HCT116 (cell line): ENCODE measurements around the gene CLCN1. TPM values are rescaled to one million over a fixed set of nuclear protein-coding genes. Genes with fewer than 3 reads are reported as not detected.

ENCODE experiments used
- ATAC-seq: fragments of 200-7000 bp; cut with Tn5 transposase; 2 replicates; pipeline ENCODE4 v1.9.1; 2020; ENCODE audit warnings: mild to moderate bottlenecking, moderate library complexity
- BruUV-seq: library from RNA; stranded (reverse); fragments of 400-500 nt; replicated peaks from 2 replicates; lab custom pipeline; 2021; lab: Mats Ljungman, UMichigan
- CTCF ChIA-PET: fragments of 300-600 bp; sonication (Branson Sonifier 250); formaldehyde crosslinking; loops from one replicate; lab custom pipeline; 2021; ENCODE audit warnings: antibody characterized with exemption; lab: Charles Lee
- POLR2A ChIA-PET: fragments of 300-600, 350-600 bp; sonication (Branson Sonifier 250); formaldehyde crosslinking; loops from one replicate; lab custom pipeline; 2021; ENCODE audit warnings: antibody characterized with exemption; lab: Charles Lee
- RAD21 ChIA-PET, 2 experiments: fragments of 300-600 bp; sonication (Branson Sonifier 250); formaldehyde crosslinking; loops; one replicate each; lab custom pipeline; 2023; ENCODE audit warnings: low total read pairs in 2 of 2; ENCODE audit not compliant: uncharacterized antibody in 2 of 2, unreplicated experiment in 2 of 2, low non-redundant PET in 1 of 2; lab: Charles Lee
- DNase-seq: peaks from one replicate; pipeline ENCODE4 v3.0.0-alpha.2; 2010; ENCODE audit warnings: low read depth, low spot score
- H2AFZ ChIP-seq: fragments of 200-600 bp; shearing (Covaris generic), sonication (generic); 2 replicates; pipeline ENCODE4 v1.6.1; 2017; ENCODE audit warnings: low read depth, mixed run types, mixed read lengths, antibody characterized with exemption, low read length; ENCODE audit not compliant: poor library complexity, severe bottlenecking
- H3K27ac ChIP-seq: 2 replicates; pipeline ENCODE4 v1.5.1; 2012; ENCODE audit warnings: low read depth, low read length
- H3K27me3 ChIP-seq: fragments of 200-600 bp; sonication (generic); 2 replicates; pipeline ENCODE4 v1.6.1; 2016; ENCODE audit warnings: mixed run types, low read length, mixed read lengths; ENCODE audit not compliant: insufficient read depth
- H3K36me3 ChIP-seq, 2 experiments: fragments of 200-500 bp in 1 of 2; fragments of 200-600 bp in 1 of 2; sonication (Bioruptor generic) in 1 of 2; sonication (generic) in 1 of 2; 2 replicates each; pipeline versions ENCODE4 v1.5.1 to v1.6.1; 2014 to 2016; ENCODE audit warnings: low read length in 2 of 2, inconsistent platforms in 1 of 2, mixed read lengths in 1 of 2, mixed run types in 1 of 2; ENCODE audit not compliant: insufficient read depth in 2 of 2, control insufficient read depth in 1 of 2
- H3K4me1 ChIP-seq, 2 experiments: fragments of 200-600 bp in 1 of 2; sonication (generic) in 1 of 2; 2 replicates each; pipeline versions ENCODE4 v1.5.1 to v1.6.1; 2012 to 2017; ENCODE audit warnings: low read length in 2 of 2, inconsistent platforms in 1 of 2, mild to moderate bottlenecking in 1 of 2, mixed read lengths in 1 of 2, mixed run types in 1 of 2, moderate library complexity in 1 of 2; ENCODE audit not compliant: insufficient read depth in 2 of 2, control insufficient read depth in 1 of 2
- H3K4me2 ChIP-seq: fragments of 200-600 bp; sonication (generic); 2 replicates; pipeline ENCODE4 v1.6.1; 2017; ENCODE audit warnings: mixed run types, low read length, mixed read lengths
- H3K4me3 ChIP-seq, 2 experiments: fragments of 200-600 bp in 1 of 2; sonication (generic) in 1 of 2; replicated peaks in 1 of 2; 2 replicates each; pipeline ENCODE4 v1.5.1; 2011 to 2016; ENCODE audit warnings: low read length in 2 of 2, control low read depth in 1 of 2, low read depth in 1 of 2, mild to moderate bottlenecking in 1 of 2, mixed read lengths in 1 of 2, mixed run types in 1 of 2
- H3K79me2 ChIP-seq: fragments of 200-600 bp; sonication (generic); 2 replicates; pipeline ENCODE4 v1.6.1; 2017; ENCODE audit warnings: mild to moderate bottlenecking, mixed run types, low read length, moderate library complexity, mixed read lengths; ENCODE audit not compliant: insufficient read depth
- H3K9ac ChIP-seq: fragments of 200-600 bp; sonication (generic); 2 replicates; pipeline ENCODE4 v1.6.1; 2016; ENCODE audit warnings: low read length, mixed read lengths
- H3K9me2 ChIP-seq: fragments of 200-600 bp; sonication (generic), shearing (Covaris generic); 2 replicates; pipeline ENCODE4 v1.6.1; 2017; ENCODE audit warnings: mixed run types, mild to moderate bottlenecking, moderate library complexity; ENCODE audit not compliant: insufficient read depth
- H3K9me3 ChIP-seq, 2 experiments: fragments of 200-500 bp in 1 of 2; fragments of 200-600 bp in 1 of 2; sonication (Bioruptor generic) in 1 of 2; sonication (generic) in 1 of 2; 2 replicates each; pipeline ENCODE4 v1.6.1; 2014 to 2017; ENCODE audit warnings: low read length in 2 of 2, mixed read lengths in 2 of 2, inconsistent platforms in 1 of 2, low read depth in 1 of 2, mild to moderate bottlenecking in 1 of 2, mixed run types in 1 of 2, moderate library complexity in 1 of 2; ENCODE audit not compliant: control insufficient read depth in 1 of 2, insufficient read depth in 1 of 2
- H4K20me1 ChIP-seq: fragments of 200-600 bp; sonication (generic), shearing (Covaris generic); 2 replicates; pipeline ENCODE4 v1.6.1; 2017; ENCODE audit warnings: mixed run types, mild to moderate bottlenecking, moderate library complexity; ENCODE audit not compliant: insufficient read depth
- CBX3 ChIP-seq: IDR thresholded peaks from 2 replicates; pipeline ENCODE4 v1.6.1; 2012; ENCODE audit warnings: low read depth
- CEBPB ChIP-seq: IDR thresholded peaks from 2 replicates; pipeline ENCODE4 v1.6.1; 2012; ENCODE audit warnings: low read depth
- EGR1 ChIP-seq: IDR thresholded peaks from 2 replicates; pipeline ENCODE4 v1.6.1; 2012; ENCODE audit warnings: low read depth
- EZH2 ChIP-seq: fragments of 200-600 bp; sonication (generic); IDR thresholded peaks from 2 replicates; pipeline ENCODE4 v1.6.1; 2017; ENCODE audit warnings: antibody characterized with exemption, mixed run types
- EZH2phosphoT487 ChIP-seq: fragments of 200-600 bp; IDR thresholded peaks from 2 replicates; pipeline ENCODE4 v1.6.1; 2018; ENCODE audit warnings: antibody characterized with exemption, borderline replicate concordance
- FOSL1 ChIP-seq: IDR thresholded peaks from 2 replicates; pipeline ENCODE4 v1.6.1; 2012; ENCODE audit warnings: low read depth
- JUND ChIP-seq: IDR thresholded peaks from 2 replicates; pipeline ENCODE4 v1.6.1; 2012
- RAD21 ChIP-seq: IDR thresholded peaks from 2 replicates; pipeline ENCODE4 v1.6.1; 2012; ENCODE audit warnings: low read depth, mild to moderate bottlenecking
- SRF ChIP-seq: IDR thresholded peaks from 2 replicates; pipeline ENCODE4 v1.6.1; 2012; ENCODE audit warnings: low read depth
- TCF7L2 ChIP-seq: IDR thresholded peaks from 2 replicates; pipeline ENCODE4 v1.7.0; 2011; ENCODE audit warnings: borderline replicate concordance, inconsistent platforms; ENCODE audit not compliant: insufficient read depth, insufficient read length; ENCODE audit errors: extremely low read depth
- intact Hi-C: fragments of 100-400 bp; cut with micrococcal nuclease; formaldehyde crosslinking; loops from 2 replicates; pipeline ENCODE4 v1.10.0; 2022
- total RNA-seq: library from RNA; stranded (reverse); gene quantifications from one replicate; pipeline ENCODE4 v1.2.1, GENCODE V29; 2021; ENCODE audit not compliant: unreplicated experiment
- TF ChIP-seq, protein P1 (sequence below), 3 experiments: fragments of 200-600 bp in 1 of 3; sonication (generic) in 1 of 3; IDR thresholded peaks in 2 of 3; conservative IDR thresholded peaks in 1 of 3; 2 replicates each; pipeline ENCODE4 v1.5.1; 2012 to 2017; ENCODE audit warnings: low read depth in 2 of 3, low read length in 2 of 3, antibody characterized with exemption in 1 of 3, borderline replicate concordance in 1 of 3, control low read depth in 1 of 3, mild to moderate bottlenecking in 1 of 3, mixed read lengths in 1 of 3, mixed run types in 1 of 3, moderate library complexity in 1 of 3; ENCODE audit not compliant: insufficient read depth in 1 of 3
- TF ChIP-seq, protein P2 (sequence below): IDR thresholded peaks from 2 replicates; pipeline ENCODE4 v1.6.1; 2012
- TF ChIP-seq, protein P3 (sequence below): IDR thresholded peaks from 2 replicates; pipeline ENCODE4 v1.6.1; 2012
- TF ChIP-seq, protein P4 (sequence below): IDR thresholded peaks from 2 replicates; pipeline ENCODE4 v1.6.1; 2011; ENCODE audit warnings: mild to moderate bottlenecking, low read length, moderate library complexity; ENCODE audit not compliant: insufficient replicate concordance; ENCODE audit errors: extremely low read depth
- TF ChIP-seq, protein P5 (sequence below): IDR thresholded peaks from 2 replicates; pipeline ENCODE4 v1.6.1; 2012; ENCODE audit warnings: low read depth

Gene CLCN1
- total RNA-seq, 1 experiment from 2014 or later, result 0.47 TPM

DNA sequence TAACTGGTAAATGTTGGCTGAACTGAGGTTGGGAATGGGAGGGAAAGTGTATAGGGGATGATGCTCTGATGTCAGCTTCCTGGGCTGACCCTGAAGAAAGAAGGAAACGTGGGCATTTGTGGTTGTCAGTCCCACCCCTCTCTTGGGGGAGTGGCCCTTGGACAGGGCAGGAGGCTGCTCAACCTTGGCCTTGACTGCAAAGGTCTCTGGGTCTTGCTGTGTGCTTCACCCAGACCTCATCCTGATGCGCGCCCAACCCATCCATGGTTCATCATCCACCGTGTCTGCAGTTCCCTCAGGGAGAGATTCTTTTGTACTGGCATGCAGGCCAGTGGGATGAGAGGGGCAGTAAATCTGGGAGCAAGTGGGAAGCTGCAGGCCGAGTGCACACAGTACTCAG, 60.5 kb downstream of the CLCN1 start:
- Histone ChIP-seq H3K36me3 (no peaks in the 10 kb centered on the region), H3K27me3 (no peaks in the 10 kb centered on the region), H3K9ac (no peak overlapping the region), H3K27ac (no peak overlapping the region), H3K4me3 (no peak overlapping the region), H3K4me1 (peaks cover 11 to 35% of the 10 kb centered on the region in 2 experiments), H4K20me1 (no peaks in the 10 kb centered on the region), H3K4me2 (no peak overlapping the region), H3K9me3 (no peaks in the 10 kb centered on the region), H2AFZ (no peak overlapping the region), H3K79me2 (peaks cover 12% of the 10 kb centered on the region; the same call in 1 of the 2 replicates), H3K9me2 (no peaks in the 10 kb centered on the region)
- intact Hi-C loops, result no loop called here
- no peak for DNase-seq
- ChIA-PET POLR2A (no interaction called here), CTCF (no interaction called here), RAD21 (no interaction called here)
- TF ChIP-seq, protein P1, sequence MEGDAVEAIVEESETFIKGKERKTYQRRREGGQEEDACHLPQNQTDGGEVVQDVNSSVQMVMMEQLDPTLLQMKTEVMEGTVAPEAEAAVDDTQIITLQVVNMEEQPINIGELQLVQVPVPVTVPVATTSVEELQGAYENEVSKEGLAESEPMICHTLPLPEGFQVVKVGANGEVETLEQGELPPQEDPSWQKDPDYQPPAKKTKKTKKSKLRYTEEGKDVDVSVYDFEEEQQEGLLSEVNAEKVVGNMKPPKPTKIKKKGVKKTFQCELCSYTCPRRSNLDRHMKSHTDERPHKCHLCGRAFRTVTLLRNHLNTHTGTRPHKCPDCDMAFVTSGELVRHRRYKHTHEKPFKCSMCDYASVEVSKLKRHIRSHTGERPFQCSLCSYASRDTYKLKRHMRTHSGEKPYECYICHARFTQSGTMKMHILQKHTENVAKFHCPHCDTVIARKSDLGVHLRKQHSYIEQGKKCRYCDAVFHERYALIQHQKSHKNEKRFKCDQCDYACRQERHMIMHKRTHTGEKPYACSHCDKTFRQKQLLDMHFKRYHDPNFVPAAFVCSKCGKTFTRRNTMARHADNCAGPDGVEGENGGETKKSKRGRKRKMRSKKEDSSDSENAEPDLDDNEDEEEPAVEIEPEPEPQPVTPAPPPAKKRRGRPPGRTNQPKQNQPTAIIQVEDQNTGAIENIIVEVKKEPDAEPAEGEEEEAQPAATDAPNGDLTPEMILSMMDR (IDR thresholded peaks at IDR 0.05 in 2 of 3, conservative IDR thresholded peaks at IDR 0.05 in 1 of 3; ENCODE audit: borderline replicate concordance in 1 of 3, insufficient read depth in 1 of 3, low read depth in 2 of 3, low read length in 2 of 3), result no peak
- TF ChIP-seq CBX3, result no peak
- no peak for TF ChIP-seq JUND
- TF ChIP-seq CEBPB, result no peak
- no peak for TF ChIP-seq TCF7L2
- TF ChIP-seq, protein P2, sequence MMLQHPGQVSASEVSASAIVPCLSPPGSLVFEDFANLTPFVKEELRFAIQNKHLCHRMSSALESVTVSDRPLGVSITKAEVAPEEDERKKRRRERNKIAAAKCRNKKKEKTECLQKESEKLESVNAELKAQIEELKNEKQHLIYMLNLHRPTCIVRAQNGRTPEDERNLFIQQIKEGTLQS, result no peak
- TF ChIP-seq, protein P3, sequence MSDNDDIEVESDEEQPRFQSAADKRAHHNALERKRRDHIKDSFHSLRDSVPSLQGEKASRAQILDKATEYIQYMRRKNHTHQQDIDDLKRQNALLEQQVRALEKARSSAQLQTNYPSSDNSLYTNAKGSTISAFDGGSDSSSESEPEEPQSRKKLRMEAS, result no peak
- no peak for TF ChIP-seq EGR1
- no peak for TF ChIP-seq RAD21
- no peak for TF ChIP-seq FOSL1
- TF ChIP-seq, protein P4, sequence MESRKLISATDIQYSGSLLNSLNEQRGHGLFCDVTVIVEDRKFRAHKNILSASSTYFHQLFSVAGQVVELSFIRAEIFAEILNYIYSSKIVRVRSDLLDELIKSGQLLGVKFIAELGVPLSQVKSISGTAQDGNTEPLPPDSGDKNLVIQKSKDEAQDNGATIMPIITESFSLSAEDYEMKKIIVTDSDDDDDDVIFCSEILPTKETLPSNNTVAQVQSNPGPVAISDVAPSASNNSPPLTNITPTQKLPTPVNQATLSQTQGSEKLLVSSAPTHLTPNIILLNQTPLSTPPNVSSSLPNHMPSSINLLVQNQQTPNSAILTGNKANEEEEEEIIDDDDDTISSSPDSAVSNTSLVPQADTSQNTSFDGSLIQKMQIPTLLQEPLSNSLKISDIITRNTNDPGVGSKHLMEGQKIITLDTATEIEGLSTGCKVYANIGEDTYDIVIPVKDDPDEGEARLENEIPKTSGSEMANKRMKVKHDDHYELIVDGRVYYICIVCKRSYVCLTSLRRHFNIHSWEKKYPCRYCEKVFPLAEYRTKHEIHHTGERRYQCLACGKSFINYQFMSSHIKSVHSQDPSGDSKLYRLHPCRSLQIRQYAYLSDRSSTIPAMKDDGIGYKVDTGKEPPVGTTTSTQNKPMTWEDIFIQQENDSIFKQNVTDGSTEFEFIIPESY, result no peak
- TF ChIP-seq EZH2phosphoT487, result no peak
- TF ChIP-seq, protein P5, sequence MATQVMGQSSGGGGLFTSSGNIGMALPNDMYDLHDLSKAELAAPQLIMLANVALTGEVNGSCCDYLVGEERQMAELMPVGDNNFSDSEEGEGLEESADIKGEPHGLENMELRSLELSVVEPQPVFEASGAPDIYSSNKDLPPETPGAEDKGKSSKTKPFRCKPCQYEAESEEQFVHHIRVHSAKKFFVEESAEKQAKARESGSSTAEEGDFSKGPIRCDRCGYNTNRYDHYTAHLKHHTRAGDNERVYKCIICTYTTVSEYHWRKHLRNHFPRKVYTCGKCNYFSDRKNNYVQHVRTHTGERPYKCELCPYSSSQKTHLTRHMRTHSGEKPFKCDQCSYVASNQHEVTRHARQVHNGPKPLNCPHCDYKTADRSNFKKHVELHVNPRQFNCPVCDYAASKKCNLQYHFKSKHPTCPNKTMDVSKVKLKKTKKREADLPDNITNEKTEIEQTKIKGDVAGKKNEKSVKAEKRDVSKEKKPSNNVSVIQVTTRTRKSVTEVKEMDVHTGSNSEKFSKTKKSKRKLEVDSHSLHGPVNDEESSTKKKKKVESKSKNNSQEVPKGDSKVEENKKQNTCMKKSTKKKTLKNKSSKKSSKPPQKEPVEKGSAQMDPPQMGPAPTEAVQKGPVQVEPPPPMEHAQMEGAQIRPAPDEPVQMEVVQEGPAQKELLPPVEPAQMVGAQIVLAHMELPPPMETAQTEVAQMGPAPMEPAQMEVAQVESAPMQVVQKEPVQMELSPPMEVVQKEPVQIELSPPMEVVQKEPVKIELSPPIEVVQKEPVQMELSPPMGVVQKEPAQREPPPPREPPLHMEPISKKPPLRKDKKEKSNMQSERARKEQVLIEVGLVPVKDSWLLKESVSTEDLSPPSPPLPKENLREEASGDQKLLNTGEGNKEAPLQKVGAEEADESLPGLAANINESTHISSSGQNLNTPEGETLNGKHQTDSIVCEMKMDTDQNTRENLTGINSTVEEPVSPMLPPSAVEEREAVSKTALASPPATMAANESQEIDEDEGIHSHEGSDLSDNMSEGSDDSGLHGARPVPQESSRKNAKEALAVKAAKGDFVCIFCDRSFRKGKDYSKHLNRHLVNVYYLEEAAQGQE, result no peak
- no peak for TF ChIP-seq EZH2
- no peak for TF ChIP-seq SRF
- BruUV-seq, result no TSS peak
- ATAC-seq, result no peak
